GM18508 (cell line): ENCODE results near the gene OTX2.

Source experiments
- ATAC-seq: cut with Tn5 transposase; IDR thresholded peaks from one replicate; pipeline ENCODE4 v1.9.1; 2021; ENCODE audit warnings: moderate number of reproducible peaks; ENCODE audit not compliant: insufficient read depth, unreplicated experiment

The OTX2 gene

GRCh38 chr14:56797003-56797568, 13.2 kb downstream of the OTX2 start:
- ATAC-seq = no peak

- no peak for ATAC-seq
These were observed 14.0 kb downstream of the OTX2 start for GRCh38 chr14:56796259-56796658.

GRCh38 chr14:56795284-56795622, 15.0 kb downstream of the OTX2 start:
- no peak for ATAC-seq

- no peak for ATAC-seq
These were observed 15.6 kb downstream of the OTX2 start for GRCh38 chr14:56794557-56795283.

- ATAC-seq = no peak
These were observed 16.2 kb downstream of the OTX2 start for GRCh38 chr14:56794088-56794556.

- no peak for ATAC-seq
These were observed 20.3 kb downstream of the OTX2 start for GRCh38 chr14:56789955-56790354.

- ATAC-seq = no peak
These were observed 22.7 kb downstream of the OTX2 start for GRCh38 chr14:56787530-56787929.

GRCh38 chr14:56782711-56783110, 27.6 kb downstream of the OTX2 start:
- ATAC-seq = no peak

GRCh38 chr14:56774503-56774902, 35.8 kb downstream of the OTX2 start:
- no peak for ATAC-seq

GRCh38 chr14:56770512-56770911, 39.8 kb downstream of the OTX2 start:
- no peak for ATAC-seq

- ATAC-seq = no peak
These were observed 49.9 kb downstream of the OTX2 start for GRCh38 chr14:56760164-56760914.

GRCh38 chr14:56759633-56760032, 50.6 kb downstream of the OTX2 start:
- no peak for ATAC-seq

- no peak for ATAC-seq
These were observed 51.2 kb downstream of the OTX2 start for GRCh38 chr14:56759094-56759493.

GRCh38 chr14:56754921-56755320, 55.4 kb downstream of the OTX2 start:
- ATAC-seq = no peak

GRCh38 chr14:56753396-56753795, 56.9 kb downstream of the OTX2 start:
- no peak for ATAC-seq

GRCh38 chr14:56752428-56752827, 57.9 kb downstream of the OTX2 start:
- no peak for ATAC-seq

GRCh38 chr14:56751471-56751870, 58.8 kb downstream of the OTX2 start:
- ATAC-seq = no peak
